HG02981 (cell line): ENCODE data around the gene ZDHHC22.

ENCODE experiments used
- ATAC-seq: cut with Tn5 transposase; IDR thresholded peaks from one replicate; pipeline ENCODE4 v1.9.1; 2021; ENCODE audit warnings: mild to moderate bottlenecking, moderate library complexity; ENCODE audit not compliant: unreplicated experiment

Gene ZDHHC22

GRCh38 chr14:77085538-77085937, 56.1 kb downstream of the ZDHHC22 start:
- no peak for ATAC-seq

GRCh38 chr14:77084985-77085384, 56.6 kb downstream of the ZDHHC22 start:
- ATAC-seq: no peak

GRCh38 chr14:77083082-77083481, 58.5 kb downstream of the ZDHHC22 start:
- no peak for ATAC-seq

GRCh38 chr14:77082356-77082755, 59.2 kb downstream of the ZDHHC22 start:
- no peak for ATAC-seq
